ENCODE measurements around the gene SESN1. TPM values are rescaled to one million over a fixed set of nuclear protein-coding genes. Genes with fewer than 3 reads are reported as not detected.

The SESN1 gene
- total RNA-seq, 1 donor from 2014 or later = 36.9 TPM

GRCh38 chr6:109050012-109050411 is 44.6 kb downstream of the SESN1 start:
- Histone ChIP-seq H3K27ac (no peak overlapping the region), H3K4me3 (no peak overlapping the region), H3K36me3 (no peaks in the 10 kb centered on the region), H3K27me3 (no peaks in the 10 kb centered on the region), H3K9me3 (no peaks in the 10 kb centered on the region), H3K4me1 (peaks cover 4% of the 10 kb centered on the region)
- DNase-seq (no peak), ATAC-seq (no peak)
- TF ChIP-seq CTCF (IDR thresholded peaks at IDR 0.05) = no peak
- intact Hi-C loops (cut with DNase I) = no loop called here

- DNase-seq (no peak), ATAC-seq (no peak)
- no peaks in the 10 kb centered on the region for H3K36me3 ChIP-seq
- no peak overlapping the region for H3K4me3 ChIP-seq
- intact Hi-C loops (cut with DNase I) = no loop called here
- no peak overlapping the region for H3K27ac ChIP-seq
- H3K9me3 ChIP-seq = no peaks in the 10 kb centered on the region
- H3K4me1 ChIP-seq = peaks cover 4% of the 10 kb centered on the region
- TF ChIP-seq CTCF (IDR thresholded peaks at IDR 0.05) = no peak
- no peaks in the 10 kb centered on the region for H3K27me3 ChIP-seq
These were observed 45.8 kb downstream of the SESN1 start for GRCh38 chr6:109048670-109049415.

- Histone ChIP-seq H3K27me3 (no peaks in the 10 kb centered on the region), H3K4me3 (no peak overlapping the region), H3K4me1 (peaks cover 4% of the 10 kb centered on the region), H3K9me3 (no peaks in the 10 kb centered on the region), H3K36me3 (no peaks in the 10 kb centered on the region), H3K27ac (no peak overlapping the region)
- no peak for DNase-seq
- TF ChIP-seq CTCF (IDR thresholded peaks at IDR 0.05) = no peak
- intact Hi-C loops (cut with DNase I) = no loop called here
- no peak for ATAC-seq
These were observed 46.5 kb downstream of the SESN1 start for GRCh38 chr6:109048176-109048575.

- Histone ChIP-seq H3K36me3 (no peaks in the 10 kb centered on the region), H3K4me3 (no peak overlapping the region), H3K27me3 (no peaks in the 10 kb centered on the region), H3K27ac (no peak overlapping the region), H3K9me3 (no peaks in the 10 kb centered on the region), H3K4me1 (no peaks in the 10 kb centered on the region)
- DNase-seq (no peak), ATAC-seq (no peak)
- TF ChIP-seq CTCF (IDR thresholded peaks at IDR 0.05) = no peak
- intact Hi-C loops (cut with DNase I) = no loop called here
These were observed 49.2 kb downstream of the SESN1 start for GRCh38 chr6:109045493-109045892.

- peaks cover 6% of the 10 kb centered on the region for H3K4me1 ChIP-seq
- H3K27me3 ChIP-seq = no peaks in the 10 kb centered on the region
- no peak overlapping the region for H3K4me3 ChIP-seq
- intact Hi-C loops (cut with DNase I) = no loop called here
- H3K27ac ChIP-seq = no peak overlapping the region
- H3K36me3 ChIP-seq = no peaks in the 10 kb centered on the region
- DNase-seq (no peak), ATAC-seq (peak; percentile 66)
- H3K9me3 ChIP-seq = no peaks in the 10 kb centered on the region
- no peak for TF ChIP-seq CTCF (IDR thresholded peaks at IDR 0.05)
These were observed 54.9 kb downstream of the SESN1 start for GRCh38 chr6:109039795-109040194.
